Midbrain (tissue), 1 donor: ENCODE data around the gene POLD2.
"Not testable (repeated sequence)": the region's sequence is repeated elsewhere in the genome, so short reads cannot be mapped to it uniquely, and the experiment has no call there.

Experiments
- DNase-seq: peaks from one replicate; lab custom pipeline; 2025; lab: John Stamatoyannopoulos, UW

The POLD2 gene

DNA sequence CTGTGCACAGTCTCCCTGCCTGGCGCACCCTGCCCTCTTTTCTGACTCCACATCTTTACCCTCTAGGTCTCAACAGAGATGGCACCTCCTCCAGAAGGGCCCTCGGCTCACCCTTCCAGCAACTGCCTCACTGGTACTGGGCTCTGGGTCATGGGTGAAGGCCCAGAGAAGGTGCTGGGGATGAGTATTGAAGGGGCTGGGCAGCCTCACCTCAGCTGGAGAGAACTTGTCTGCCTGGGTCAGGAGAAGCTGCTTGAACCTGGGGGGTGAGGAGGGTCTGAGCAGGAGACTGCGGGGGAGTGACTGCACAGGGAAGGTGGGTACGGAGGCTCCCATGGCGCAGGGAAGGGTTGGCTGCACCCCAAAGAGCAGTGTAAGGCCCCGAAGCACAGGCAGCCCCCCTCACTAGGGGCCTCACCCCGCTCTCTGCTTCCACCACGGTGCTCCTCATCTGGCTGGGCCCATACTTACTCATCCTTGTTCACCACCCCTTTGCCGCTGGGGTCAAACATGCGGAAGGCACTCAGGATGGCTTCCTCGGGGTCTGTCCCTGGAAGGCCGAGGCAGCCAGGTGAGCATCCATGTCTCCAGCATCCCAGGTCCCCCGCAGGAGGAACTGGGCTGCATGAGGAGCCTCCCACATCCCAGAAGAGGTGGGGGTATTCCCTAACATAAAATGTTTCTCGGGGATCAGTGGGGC, 16.1 kb upstream of the POLD2 start:
- no peak for DNase-seq

DNA sequence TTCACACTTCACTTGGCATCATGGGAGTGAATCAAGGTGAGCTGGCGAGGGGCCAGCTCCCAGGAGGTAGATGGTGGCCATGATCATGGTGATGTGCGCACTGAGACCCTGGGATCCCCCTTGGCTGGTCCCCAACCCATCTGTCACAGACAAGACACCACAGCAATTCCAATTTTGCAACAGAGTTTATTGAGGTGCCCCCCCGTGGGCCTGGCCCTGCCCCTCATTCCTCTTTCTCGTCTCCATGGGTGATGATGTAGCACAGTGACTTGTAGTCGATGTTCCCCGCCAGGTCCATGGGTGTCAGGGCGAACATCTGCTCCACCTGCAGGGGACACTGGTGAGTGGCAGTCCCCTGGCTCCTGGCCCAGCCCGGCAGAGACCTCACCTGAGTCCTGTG, 15.3 kb upstream of the POLD2 start:
- DNase-seq, result no peak

DNA sequence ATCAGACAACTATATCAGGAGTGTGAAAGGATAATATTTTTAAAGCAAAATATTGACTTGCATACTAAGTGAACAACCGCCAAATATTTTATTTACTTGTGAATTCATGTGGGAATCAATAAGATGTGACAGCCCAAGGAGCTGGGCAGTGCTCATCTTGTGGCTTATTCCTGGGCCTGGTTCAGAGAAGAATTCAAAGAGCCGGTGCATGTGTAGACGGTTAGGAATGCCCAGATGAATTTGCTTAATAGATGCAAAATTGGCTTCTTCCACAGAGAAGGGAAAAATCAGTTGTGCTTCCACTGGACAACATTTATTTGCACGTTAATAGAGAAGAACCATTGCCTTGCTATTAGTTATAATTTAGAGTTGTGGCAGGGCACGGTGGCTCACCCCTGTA, 13.4 kb upstream of the POLD2 start:
- no peak for DNase-seq

DNA sequence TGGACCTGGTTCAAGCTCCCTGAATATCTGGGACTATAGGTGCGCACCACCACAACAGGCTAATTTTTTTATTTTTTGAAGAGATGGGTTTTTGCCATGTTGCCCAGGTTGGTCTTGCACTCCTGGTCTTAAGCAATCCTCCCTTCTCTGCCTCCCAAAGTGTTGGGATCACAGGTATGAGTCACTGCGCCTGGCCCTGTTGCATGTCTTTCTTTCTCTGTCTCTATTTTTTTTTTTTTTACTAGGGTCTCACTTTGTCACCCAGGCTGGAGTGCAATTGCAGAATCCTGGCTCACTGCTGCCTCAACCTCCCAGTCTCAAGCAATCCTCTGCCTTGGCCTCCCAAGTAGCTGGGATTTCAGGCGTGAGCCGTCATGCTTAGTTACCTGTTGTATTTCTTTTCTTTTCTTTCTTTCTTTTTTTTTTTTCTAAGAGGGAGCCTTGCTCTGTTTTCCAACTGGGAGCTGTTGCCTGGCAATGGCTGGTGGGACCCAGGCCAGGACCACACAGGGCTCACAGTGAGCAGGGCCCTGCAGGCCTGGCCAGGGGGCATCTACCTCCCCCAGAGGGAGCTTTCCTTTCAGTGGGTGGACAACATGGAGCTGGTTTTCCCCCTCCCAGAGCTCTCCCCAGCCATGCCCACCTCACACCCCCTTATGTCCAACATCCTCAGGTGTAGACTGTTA, 11.7 kb upstream of the POLD2 start:
- DNase-seq, result peak; percentile 32

DNA sequence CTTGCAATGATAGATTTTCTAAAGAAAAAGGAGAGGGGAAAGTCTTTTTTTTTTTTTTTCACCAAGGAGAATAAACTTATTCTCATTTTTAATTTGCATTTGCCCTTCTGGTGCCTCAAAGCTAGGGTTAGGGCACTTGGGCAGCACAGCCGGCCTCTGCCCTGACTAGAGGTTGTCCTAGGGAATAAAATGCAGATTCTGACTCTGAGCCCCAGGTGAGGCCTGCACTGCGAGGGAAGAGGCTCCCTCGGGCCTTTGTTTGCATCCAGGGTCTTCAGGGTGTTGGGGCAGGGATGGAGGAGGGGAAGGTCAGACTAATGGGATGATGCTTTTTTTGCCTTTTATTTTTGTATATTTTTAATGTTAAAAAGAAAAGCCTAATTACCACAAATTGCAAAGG, 9.9 kb upstream of the POLD2 start:
- DNase-seq, result no peak

DNA sequence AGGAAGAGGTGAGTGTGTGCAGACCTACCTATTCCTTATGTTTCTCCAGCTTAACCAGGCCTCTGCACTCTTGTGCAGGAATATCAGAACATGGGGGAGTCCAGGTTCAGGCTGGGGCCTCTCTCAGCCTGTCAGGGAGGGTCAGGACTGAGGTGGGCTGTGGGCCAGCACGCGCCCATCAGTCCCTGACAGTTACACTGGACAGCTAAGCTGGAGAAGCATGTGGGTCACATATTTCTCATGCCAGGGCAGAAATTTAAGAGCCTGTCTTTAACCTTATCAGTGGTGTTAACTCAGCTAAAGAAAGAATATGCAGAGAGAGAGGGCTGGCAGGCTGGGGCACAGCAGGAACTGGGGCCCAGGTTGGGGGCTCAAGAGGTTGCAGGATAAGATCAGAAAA, 8.7 kb upstream of the POLD2 start:
- no peak for DNase-seq

DNA sequence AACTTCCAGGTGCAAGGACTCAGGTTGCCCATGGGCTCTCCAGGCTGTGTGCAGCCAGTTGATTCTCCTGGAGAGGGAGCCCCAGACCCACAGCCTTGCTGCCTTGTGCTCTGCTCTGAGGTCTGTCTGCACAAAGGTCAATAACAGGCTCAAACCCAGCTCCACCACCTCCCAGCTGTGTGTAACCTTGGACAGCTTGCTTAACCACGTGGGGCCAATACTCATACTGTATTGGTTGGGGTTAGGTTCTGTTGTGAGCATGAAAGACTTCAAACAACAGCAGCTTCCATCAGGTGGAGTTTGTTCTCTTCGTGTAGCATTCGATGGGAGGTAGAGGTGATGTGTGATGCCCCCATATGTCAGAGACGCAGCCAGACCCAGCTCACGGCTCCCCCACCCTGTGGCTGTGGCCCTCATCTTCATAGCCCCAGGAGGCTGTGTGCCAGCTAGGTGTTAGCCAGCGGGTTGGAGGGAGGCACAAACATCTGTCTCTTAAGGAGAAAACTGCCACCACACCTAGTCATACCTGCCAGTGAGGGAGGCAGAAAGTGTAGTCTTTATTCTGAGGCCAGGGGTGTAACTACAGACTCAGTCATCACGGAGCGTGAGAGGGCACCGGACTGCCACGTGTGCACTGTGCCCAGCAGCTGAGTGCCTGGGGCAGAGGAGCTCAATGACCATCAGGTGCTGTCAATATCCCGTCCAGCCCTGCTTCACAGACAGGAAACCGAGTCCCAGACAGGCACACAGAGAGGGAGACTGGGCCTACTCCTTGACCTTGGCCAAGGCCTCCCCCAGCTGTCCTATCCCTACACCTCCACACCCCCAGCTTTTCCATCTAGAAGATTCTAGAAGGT, 8.1 kb upstream of the POLD2 start:
- DNase-seq, result no peak

DNA sequence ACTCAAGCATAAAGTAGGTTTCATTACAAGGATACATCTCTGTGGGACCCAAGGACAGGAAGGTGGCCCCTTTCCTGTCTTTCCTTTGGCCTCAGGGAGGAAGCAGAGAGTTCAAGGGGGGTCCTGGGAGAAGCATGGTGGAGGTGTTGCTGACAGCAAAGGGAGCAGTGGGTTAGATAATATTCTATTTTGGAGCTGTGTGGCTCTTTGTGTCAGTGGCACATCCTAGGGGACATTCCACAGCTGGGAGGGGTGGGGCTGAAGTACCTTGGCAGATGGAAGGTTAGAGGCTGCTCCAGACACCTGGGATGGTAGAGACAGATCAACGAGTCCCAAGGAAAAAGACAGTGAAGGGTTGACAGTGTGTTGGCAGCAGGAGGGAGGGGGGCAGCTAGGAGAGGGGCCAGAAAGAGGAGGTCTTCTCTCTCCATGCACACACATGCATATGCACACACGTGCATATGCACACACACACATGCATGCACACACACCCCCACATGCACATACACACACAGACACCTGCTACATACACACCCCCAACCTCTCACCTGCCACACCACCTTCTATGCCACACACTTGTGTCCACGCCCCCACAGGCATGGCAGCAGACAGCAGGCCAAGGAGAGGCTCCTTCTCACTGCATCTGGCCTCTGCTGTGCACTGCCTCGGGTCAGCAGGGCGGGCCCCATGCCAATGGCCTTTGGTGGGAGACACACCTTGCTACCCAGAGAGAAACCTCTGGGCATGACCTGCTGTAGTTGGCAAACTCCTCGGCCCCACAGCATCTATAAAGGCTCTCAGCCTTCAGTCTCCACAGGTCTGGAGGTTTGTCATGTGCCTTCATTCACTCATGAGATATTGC, 5.6 kb upstream of the POLD2 start:
- no peak for DNase-seq

DNA sequence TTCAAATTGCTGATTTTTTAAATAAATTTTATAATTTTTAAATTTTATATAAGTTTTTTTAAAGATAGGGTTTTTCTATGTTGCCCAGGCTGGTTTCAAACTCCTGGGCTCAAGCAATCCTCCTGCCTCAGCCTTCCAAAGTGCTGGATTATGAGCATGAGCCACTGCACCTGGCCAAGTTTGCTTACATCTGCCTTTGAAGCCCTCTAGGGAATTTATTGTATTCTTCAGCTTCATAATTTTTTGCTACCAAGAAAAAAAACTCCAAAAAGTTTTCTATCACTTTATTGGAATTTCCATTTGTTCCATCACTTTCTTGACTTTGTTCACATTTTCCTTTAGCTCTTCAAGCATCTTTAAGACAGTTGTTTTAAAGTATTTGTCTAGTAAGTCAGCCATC, 3.8 kb upstream of the POLD2 start:
- no peak for DNase-seq

DNA sequence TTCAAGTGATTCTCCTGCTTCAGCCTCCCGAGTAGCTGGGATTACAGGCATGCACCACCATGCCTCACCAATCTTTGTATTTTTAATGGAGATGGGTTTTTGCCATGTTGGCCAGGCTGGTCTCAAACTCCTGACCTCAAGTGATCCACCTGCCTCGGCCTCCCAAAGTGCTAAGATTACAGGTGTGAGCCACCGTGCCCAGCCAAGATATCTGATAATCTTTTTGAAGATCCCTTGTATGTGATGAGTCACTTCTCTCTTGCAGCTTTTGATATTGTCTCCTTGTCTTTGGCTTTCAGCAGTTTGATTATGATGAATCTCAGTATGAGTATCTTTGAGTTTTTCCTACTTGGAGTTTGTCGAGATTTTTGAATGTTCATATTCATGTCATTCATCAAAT, 3.2 kb upstream of the POLD2 start:
- DNase-seq, result not testable (repeated sequence)

DNA sequence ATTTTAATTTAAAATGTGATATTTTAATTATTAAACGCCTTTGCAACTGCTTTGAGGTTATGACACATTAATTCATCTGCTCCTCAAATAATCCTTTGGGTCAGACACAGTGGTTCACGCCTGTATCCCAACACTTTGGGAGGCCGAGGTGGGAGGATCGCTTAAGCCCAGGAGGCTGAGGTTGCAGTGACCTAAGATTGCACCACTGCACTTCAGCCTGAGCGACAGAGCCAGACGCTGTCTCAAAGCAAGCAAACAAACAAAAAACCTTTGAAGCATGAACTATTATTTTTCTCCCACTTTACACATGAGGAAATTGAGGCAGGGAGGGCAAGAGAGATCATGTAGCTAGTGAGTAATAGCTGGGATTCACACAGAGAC, 1.5 kb upstream of the POLD2 start:
- DNase-seq, result no peak

DNA sequence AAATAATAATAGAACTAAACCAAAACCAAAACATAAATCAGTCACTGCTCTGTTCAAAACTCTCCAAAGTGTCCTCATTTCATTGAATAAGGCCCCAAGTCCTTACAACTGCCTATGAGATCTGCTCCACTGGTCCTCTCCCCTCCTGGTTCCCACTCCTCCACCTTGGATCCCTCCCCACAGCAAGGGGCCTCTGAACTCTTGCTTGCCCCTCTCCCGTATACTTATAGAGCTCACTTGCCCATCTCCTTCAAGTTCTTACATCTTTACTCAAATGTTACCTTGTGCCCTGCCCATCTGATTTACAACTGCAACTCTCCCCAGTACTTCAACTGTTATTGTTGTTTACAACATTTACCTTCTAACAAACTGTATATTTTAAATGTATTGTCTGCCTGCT, 819 bp downstream of the POLD2 start:
- no peak for DNase-seq

DNA sequence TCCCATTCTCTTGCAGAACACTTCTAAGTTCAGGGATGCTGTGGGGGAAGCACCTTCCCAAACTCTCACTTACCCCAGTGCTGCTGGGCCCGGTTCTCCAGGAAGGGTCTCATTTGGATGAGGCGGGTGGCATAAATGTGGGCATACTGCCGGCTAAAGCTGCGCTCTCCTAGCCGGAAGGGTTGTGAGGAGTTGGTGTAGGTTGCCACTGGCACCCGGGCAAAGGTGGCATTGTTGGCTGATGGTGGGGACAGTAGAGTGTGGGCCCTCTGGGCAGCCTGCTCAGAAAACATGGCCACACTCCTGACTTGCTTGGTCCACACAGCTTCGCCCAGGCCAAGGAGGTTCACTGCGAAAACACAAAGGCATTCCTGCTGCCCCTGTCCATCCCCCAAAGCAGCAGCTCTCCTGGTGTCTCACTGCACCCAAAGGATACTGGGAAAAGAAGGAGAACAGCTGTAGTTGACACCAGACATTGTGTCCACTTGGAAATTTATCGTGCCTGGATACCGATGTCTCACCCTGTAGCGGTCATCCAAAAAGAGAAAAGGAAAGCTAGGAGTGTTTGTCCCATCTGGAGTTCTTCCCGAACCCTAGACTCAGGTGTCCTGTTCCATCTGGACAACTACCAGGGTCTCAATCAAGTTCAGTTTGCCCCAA, 1.5 kb downstream of the POLD2 start:
- no peak for DNase-seq

DNA sequence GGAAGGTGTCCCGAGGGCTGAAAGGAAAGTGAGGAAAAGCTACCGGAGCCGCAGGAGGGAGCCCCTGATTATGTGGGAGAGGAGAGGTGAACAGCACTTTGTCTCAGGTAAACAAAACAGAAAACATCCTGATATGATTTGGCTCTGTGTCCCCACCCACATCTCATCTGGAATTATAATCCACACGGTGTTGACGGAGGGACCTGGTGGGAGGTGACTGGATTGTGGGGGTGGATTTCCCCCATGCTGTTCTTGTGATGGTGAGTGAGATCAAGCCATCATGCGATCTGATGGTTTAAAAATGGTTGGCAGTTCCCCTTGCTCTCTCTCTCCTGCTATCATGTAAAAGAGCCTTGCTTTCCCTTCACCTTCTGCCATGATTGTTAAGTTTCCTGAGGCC, 3.0 kb downstream of the POLD2 start:
- no peak for DNase-seq

DNA sequence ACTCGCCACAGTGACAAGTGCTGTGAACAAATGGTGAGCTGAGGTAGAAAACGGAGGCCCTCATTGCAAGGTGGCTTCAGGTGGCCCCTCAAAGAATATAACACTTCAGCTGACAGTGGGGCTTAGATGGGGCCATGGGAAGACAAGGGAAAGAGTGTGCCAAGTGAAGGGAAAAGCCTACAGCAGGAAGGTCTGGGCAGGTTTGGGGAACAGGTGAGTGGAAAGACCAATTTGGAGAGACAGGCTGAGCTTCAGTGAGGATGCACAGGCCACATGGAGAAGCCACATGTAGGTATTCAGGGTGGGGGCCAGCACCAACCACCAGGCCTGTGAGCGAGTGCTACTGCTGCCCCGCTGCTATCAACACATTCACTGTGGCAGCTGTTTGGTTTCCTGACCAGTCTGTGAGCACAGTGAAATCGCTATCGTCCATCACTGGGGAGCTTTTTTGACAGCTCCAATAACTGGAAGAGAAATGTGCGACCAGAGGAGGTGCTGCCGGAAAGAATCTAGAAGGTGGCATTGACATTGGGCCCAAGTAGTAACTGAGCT, 3.4 kb downstream of the POLD2 start:
- DNase-seq, result no peak

DNA sequence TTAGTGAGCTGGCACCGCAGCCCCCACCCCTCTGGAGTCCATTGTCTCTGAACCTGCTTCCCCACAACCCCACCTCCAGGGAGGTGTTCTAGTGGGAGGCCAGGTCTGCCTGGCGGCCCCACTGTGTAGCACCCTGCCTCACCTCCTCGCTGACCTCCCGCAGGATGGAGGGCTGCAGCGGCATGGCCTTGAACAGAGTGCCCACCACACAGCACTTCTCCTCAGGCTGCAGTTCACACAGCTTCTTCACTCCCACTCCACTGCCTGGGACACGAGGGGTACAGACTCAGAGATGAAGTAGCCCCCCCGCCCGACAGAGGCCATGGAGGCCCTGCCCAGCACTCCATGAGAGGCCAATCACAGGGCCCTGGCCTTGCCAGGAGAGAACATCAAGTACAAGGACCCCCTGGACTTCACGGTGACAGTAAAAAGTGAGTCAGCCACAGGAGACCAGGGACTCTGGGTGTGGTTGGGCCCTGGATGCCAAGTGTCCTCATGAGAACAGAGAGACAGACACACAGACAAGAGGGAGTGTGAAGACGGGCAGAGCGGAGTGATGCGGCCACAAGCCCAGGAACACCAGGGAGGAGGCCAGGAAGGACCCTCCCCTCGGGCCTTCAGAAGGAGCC, 5.4 kb downstream of the POLD2 start:
- DNase-seq, result no peak

DNA sequence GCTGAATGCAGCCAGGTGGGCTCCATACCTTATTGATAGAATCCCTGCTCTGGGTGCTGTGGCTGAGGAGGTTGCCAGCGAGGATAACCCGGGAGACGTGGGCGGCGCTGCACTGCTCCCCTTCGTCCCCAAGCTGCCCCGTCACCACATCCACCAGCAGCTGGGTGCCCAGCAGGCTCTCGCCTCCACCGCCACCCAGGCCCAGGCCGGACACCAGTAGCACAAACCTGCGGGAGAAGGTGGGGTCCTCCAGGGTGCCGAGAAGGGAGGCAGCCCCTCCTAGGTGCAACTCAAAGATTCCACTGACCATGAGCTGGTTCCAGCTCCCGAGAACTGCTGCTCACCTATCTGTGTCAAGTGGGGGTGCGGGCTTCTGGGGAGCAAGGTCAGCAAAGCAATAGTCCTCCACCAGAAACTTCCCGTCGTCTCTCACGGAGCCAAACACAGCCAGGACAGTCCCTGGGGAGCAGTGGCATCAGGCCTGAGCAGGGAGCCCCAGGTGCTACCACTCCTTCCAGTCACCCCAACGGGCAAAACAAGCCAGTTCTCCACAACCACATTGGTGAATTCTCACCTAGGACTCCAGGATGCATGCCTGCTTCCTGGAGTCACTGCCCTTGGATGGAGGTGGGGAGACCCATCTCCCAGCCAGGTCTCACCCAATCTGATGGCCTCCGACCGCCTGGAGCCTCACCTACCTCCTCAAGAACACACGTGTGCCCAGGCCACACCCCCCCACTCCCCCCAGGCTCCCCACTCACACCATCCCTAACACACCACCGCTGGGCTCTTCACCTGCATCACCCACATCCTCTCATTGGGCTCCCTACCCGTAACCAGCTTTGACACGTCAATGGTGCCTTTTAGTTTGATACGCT, 6.3 kb downstream of the POLD2 start:
- no peak for DNase-seq

DNA sequence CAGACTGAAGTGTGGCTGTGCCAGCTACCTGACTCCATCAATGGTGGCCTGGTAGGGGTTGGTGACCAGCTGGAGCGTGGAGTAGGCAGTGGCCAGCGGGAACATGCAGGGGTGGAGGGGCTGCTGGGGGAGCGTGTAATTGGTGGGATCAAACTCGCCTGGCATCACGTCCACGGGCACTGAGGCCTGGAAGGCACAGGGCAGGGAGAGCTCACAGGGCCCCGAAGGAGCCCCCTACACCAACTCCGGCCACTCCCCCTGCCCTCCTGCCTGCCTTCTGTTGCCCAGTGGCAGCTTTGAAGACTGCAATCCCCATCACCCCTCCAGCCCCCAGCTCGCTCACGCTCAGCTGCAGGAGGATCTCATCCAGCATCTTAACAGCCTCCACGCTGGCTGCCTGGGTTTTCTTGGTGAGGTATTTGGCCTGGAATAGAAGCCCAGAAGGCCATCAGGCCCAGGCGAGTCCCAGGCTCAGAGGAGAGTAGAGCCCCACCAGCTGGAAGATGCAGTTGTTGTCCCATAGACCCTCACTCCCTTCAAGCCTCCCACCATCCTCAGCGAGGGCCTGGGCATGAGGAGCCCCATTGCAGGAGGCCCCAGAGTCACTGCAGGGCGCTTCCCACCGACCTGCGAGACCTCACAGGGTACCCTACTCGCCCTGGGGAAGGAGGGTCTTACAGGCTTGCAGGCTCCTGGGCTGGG, 7.1 kb downstream of the POLD2 start:
- DNase-seq, result no peak
